Embryonic facial prominence (tissue), 1 donor: Measurements from ENCODE around the gene PLCXD3.
"Not testable (repeated sequence)": the region's sequence is repeated elsewhere in the genome, so short reads cannot be mapped to it uniquely, and the experiment has no call there.

Source experiments
- DNase-seq: peaks from one replicate; pipeline ENCODE4 v3.0.0-alpha.2; 2016; ENCODE audit errors: extremely low spot score

Gene PLCXD3

GRCh38 chr5:41510176-41510831, at the start of gene PLCXD3:
Gene PLCXD3, minus strand, starts transcription at chr5:41510601. Its CDS starts 75 bp downstream, at chr5:41510526.
- DNase-seq = no peak

DNA sequence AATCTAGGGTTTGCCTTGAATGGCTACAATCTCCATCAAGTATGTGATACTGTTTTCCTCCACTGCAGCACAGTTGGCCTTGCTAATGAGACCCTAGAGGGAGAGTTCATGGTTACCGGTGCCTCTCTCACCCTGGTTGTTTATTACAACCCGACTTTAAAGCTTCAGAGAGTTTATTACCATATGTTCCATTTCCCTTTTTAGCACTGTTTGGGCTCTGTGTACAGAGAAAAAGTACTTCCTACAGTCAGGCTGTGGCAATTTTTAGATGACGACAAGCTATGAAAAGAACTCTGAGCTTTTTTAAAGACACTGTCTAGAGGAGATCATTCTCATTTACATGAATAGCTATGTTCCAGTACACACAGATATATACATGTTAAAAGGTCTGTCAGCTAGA, 48.8 kb upstream of the PLCXD3 start:
- DNase-seq = no peak

DNA sequence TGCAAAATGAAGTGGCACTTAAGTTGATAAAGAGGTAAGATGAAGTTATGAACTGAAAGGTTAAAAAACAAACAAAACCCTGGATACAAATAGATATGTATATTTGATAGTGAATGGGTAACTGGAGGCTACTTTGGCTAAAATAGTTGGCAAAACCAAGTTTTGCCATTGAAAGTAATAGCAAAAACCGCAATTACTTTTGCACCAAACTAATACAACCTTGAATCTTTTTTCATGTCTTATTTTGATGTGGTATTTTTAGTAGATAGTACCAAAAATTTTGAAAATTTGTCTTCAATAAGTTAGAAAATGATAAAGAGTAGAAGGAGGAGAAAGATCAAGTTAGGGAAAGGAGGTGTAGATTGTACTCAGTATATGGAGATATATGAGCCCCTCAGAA, 47.9 kb upstream of the PLCXD3 start:
- no peak for DNase-seq

GRCh38 chr5:41547991-41548390, 37.6 kb upstream of the PLCXD3 start:
- no peak for DNase-seq

DNA sequence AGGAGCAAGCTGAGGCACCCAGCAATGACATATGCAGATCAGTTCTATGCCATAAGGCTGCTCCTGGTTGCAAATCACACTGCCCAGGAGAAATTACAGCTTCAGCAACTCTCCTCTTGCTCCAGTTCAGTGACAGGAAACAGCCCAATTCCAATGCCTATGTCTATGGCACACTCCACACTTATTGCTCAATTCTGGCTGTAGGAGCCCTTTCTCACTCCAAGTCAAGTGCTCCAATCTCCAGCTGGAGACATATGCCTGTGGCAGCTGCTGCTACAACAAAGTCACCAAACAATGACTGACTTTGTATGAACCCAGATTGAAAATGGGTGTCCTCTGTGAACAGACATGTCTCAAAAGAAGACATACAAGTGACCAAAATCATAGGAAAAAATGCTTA, 31.8 kb upstream of the PLCXD3 start:
- no peak for DNase-seq

DNA sequence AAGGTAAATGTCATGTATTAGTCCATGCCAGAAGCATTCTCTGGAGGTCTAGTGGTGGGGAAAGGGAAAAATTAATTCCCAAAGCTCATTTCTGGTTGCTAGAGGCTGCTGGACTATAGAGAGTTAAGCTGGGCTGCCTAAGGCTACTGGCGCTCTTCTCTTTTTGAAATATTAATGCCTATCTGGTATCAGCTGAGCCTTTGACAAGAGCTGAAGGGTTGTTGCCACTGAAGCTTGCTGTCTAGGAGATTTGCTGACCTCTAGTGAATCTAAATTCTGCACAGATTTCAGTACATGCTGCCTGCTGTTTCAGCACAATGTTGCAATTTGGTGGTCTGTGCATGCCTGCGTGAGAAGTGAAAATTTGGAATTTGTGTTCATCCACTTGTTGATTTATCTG, 29.1 kb upstream of the PLCXD3 start:
- DNase-seq = no peak

DNA sequence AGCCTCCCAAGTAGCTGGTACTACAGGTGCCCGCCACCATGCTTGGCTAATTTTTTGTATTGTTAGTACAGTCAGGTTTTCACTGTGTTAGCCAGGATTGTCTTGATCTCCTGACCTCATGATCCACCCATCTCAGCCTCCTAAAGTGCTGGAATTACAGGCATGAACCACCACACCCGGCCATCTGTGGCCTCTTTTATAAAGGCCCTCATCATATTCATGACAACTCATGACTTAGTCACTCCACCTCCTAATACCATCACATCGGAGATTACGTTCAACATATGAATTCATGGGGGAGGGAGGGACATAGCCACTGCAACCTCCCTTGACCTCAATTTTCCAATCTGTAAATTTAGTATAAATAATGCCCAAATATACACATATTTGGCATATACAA, 27.2 kb upstream of the PLCXD3 start:
- no peak for DNase-seq

- no peak for DNase-seq
These were observed 22.1 kb upstream of the PLCXD3 start for GRCh38 chr5:41532485-41532884.

DNA sequence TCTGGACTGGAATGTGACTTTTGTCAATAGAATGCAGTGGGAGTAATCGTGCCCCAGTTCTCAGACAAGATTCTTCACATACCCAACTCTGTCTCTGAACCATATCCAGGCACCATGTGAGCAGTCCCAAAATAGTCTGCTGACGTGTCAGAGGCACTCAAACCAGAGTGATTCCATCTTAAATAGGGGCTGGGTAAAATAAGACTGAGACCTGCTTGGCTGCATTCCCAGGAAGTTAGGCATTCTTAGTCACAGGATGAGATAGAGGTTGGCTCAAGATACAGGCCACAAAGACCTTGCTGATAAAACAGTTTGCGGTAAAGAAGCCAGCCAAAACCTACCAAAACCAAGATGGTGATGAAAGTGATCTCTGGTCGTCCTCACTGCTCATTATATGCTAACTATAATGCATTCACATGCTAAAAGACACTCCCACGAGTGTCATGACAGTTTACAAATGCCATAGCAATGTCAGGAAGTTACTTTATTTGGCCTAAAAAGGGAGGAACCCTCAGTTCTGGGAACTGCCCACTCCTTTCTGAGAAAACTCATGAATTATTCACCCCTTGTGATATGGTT, 16.9 kb upstream of the PLCXD3 start:
- DNase-seq = no peak

DNA sequence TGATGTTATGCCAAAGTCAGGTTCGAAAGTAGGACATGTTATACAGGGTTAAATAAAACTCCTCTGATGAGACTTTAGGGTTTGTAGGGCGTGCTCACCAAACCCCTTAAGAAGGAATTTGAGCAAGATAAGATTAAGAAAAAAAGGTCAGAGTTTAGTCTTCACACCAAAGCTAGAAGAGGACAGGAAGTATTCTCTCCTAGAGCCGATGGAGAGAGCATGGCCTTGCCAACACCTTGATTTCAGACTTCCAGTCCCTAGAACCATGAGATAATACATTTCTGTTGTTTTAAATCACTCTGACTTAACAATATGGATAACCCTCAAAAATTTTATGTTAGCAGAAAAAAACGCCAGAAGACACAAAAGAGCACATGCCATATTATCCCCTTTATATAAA, 16.3 kb upstream of the PLCXD3 start:
- no peak for DNase-seq

DNA sequence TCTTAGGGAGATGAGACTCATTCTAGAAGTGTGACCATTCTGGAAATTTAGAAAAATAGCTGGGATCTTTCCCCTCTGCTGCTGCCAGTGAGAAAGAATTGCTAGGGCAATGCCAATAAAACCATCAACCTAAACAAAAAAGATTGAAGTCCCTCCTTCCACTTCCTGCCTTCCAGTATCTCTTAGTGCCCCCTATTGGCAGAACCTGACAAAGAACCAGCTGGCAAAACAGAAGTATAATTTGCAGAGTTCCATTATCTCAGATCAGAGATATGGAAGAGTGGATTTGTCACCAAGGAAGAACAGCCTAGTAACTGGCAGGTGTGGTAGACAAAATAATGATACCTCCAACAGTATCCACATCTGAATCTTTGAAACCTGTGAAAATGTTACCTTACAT, 13.8 kb upstream of the PLCXD3 start:
- no peak for DNase-seq

GRCh38 chr5:41522193-41522786, 11.9 kb upstream of the PLCXD3 start:
- no peak for DNase-seq

- DNase-seq = no peak
These were observed 9.4 kb upstream of the PLCXD3 start for GRCh38 chr5:41519801-41520200.

DNA sequence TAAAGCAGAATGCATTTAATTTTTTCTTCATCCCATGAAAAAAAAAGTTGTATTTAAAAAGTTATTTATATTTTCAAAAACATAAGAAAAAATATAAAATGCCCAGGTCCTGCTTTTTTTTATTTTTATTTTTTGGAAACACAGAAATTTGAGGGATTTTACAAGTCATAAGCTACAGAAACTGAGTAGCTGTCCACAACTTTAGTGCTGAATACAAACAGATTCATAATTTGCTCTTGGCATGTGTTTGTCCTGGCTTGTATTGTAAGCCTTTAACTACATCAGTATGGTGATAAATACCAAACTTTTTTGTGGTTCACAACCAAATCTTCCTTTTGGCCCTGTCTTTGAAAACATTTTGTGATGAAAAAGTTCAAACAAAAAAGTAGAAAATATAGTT, 7.5 kb upstream of the PLCXD3 start:
- DNase-seq = no peak

DNA sequence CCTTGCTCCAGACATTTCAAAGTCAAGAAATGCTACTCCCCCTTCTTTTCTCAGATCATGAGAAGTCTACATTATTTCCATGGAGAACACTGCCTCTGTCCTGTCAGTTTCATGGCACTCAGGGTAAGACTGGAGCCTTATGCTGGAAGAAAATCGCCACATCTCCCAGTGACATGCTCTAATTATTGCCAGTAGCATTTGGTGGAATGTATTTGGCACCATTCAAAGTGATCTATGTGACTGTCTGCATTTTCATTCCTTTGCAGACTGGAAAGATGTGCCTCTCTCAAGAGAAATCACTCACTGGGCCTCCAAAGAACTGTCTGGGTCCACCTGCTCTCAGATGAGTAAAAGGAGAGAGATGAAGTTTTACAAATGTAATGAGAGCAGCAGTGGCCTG, 840 bp upstream of the PLCXD3 start:
- no peak for DNase-seq

DNA sequence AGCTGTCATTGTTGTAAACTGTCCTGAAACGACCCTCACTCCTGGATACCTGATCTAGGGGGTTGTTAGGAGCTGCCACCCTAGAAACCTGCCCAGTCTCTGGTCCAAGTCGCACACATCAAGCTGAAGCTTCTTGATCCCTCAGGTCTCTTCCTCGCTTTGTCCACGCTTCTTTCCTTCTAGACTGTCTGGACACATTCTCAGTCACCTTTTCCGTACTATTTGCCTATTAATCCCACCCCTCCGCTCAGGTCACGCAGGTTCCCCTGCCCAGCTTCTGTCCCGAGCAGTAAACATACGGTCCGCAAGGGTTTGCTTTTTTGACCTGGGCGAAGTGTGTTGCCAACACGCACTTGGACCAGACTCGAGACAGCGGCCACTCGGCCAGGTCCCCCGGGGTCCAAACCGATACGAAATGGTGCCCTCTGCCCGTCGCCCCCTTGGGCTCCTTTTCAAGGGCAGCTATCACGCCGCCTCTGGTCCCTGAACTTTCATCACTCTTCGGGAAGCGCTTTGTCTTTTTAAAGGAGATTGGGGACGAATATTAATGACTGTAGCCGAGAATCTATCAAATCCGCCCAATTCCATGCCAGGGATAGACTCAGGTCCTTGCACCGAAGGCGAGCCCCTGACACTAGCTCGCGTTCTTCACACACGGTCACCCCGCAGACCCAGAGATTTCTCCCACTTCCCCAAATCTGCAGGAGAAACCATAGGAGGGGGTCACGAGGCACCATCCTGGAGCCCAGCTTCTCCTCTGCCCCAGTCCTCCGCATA, 814 bp downstream of the PLCXD3 start:
- DNase-seq = no peak

DNA sequence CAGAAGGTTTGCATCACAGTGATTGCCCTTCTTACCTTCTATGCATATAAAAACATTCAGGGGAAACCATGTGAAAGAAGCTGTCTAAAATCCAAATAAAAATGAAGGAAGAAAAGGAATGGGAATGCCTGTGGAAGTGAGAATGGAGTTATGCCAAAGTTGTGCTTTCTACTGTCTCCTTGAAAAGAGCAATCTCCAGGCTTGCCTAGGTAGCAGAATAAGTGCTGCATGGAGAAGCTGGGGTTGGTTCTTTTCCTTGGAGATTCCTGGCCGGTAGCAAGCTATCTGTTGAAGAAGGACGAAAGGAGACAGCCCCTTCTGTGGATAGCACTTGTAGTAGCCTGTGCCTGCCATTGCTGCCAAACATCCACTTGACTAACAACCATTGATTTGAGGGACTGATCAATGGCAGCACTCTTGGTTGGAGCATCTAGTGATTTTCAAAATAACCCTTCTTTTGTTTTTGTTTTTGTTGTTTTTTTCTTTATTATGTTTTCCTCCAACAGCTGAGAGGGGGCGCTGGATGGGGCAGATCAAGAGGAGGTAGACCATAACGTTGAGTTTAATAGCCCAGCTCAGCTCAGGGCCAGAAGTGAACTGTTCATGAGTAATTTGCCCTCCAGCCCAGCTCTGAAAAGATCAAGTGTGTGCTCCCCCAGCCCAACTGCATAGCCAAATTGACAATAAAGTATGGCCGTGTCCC, 1.6 kb downstream of the PLCXD3 start:
- no peak for DNase-seq

- no peak for DNase-seq
These were observed 2.2 kb downstream of the PLCXD3 start for GRCh38 chr5:41508186-41508585.

DNA sequence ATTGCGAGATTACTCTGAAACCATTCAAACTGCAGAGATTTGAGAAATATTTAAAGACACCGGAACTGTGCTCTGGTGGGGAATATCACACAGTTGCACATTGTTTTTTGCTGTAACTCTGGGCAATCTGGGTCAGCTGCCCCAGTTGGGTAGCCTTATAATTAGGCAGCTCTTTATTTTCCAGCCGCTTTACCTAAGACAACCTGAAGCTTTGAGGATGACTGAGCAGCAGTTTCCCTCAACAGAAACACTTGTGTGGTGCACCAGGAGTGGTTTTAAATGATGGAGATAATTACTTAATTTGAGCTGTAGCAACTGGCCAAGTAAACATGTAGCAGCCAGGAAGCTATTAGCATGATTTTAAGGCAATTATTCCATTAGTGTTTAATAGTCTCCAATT, 2.9 kb downstream of the PLCXD3 start:
- no peak for DNase-seq

DNA sequence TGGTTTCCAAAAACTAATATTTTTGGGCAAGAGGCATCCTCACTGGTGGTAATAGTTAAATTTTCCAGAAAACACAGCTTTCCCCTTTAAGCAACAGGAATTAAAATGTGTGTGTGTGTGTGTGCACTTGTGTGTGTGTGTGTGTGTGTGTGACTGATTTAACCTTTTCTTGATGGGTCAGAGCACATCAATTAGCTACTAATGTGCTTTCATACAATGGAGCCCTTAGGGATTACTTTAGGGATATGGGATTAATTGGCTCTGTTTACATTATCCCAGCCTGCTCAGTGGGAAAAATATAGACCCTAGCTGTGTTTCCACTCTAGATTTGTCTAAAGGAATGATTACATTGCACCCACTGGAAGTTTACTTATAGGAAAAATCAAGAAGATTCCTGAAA, 6.5 kb downstream of the PLCXD3 start:
- DNase-seq = no peak

DNA sequence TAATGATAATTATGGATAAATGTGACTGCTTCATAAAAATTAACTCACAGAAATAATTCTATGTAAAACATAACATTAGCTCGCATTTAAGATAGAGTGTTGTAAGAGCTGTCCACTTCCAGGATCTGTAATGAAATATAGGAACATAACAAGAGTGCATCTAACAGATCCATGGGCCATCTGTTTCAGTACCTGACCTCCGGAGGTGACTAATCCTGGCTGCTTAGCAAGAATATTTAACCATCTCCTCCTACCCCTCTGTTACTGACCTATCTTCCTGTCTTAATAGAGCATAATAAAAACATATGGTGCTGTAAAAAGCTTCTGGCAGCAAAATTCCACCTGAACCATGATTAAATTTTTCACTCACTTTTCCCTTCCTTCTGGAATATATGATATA, 7.1 kb downstream of the PLCXD3 start:
- no peak for DNase-seq

DNA sequence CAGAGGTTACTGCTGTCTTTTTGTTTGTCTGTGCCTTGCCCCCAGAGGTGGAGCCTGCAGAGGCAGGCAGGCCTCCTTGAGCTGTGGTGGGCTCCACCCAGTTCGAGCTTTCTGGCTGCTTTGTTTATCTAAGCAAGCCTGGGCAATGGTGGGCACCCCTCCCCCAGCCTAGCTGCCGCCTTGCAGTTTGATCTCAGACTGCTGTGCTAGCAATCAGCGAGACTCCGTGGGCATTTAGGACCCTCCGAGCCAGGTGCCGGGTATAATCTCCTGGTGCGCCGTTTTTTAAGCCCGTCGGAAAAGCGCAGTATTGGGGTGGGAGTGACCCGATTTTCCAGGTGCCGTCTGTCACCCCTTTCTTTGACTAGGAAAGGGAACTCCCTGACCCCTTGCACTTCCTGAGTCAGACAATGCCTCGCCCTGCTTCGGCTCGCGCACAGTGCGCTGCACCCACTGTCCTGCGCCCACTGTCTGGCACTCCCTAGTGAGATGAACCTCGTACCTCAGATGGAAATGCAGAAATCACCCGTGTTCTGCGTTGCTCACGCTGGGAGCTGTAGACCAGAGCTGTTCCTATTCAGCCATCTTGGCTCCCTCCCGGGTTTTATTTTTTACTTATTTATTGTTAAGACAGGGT, 16.8 kb downstream of the PLCXD3 start:
- not testable (repeated sequence) for DNase-seq
